GM04503 (cell line): ENCODE results near the gene GOLGA7B.

Source experiments
- DNase-seq: peaks from one replicate; pipeline ENCODE4 v3.0.0-alpha.2; 2012; ENCODE audit warnings: low read depth

The GOLGA7B gene

GRCh38 chr10:97849687-97850402 is at the start of gene GOLGA7B:
GOLGA7B (plus strand) TSS chr10:97849843; CDS start chr10:97850304, 461 bp downstream.
- DNase-seq: no peak

- DNase-seq: no peak
These were observed 49.2 kb upstream of the GOLGA7B start for GRCh38 chr10:97800474-97800873.

GRCh38 chr10:97801422-97801821 is 48.2 kb upstream of the GOLGA7B start:
- DNase-seq: no peak

- no peak for DNase-seq
These were observed 44.4 kb upstream of the GOLGA7B start for GRCh38 chr10:97805096-97805884.

- DNase-seq: no peak
These were observed 43.7 kb upstream of the GOLGA7B start for GRCh38 chr10:97805949-97806348.

- no peak for DNase-seq
These were observed 39.2 kb upstream of the GOLGA7B start for GRCh38 chr10:97810446-97810845.

GRCh38 chr10:97811958-97812357 is 37.7 kb upstream of the GOLGA7B start:
- DNase-seq: no peak

- DNase-seq: no peak
These were observed 36.9 kb upstream of the GOLGA7B start for GRCh38 chr10:97812696-97813095.

- DNase-seq: no peak
These were observed 36.3 kb upstream of the GOLGA7B start for GRCh38 chr10:97813311-97813710.

- DNase-seq: no peak
These were observed 34.6 kb upstream of the GOLGA7B start for GRCh38 chr10:97814996-97815395.

- DNase-seq: no peak
These were observed 33.0 kb upstream of the GOLGA7B start for GRCh38 chr10:97816609-97817008.

GRCh38 chr10:97818572-97818971 is 31.1 kb upstream of the GOLGA7B start:
- no peak for DNase-seq

- DNase-seq: no peak
These were observed 29.4 kb upstream of the GOLGA7B start for GRCh38 chr10:97820096-97820704.

- no peak for DNase-seq
These were observed 28.2 kb upstream of the GOLGA7B start for GRCh38 chr10:97821308-97822038.

GRCh38 chr10:97822261-97822687 is 27.4 kb upstream of the GOLGA7B start:
- DNase-seq: no peak

- DNase-seq: no peak
These were observed 25.9 kb upstream of the GOLGA7B start for GRCh38 chr10:97823734-97824133.

- DNase-seq: no peak
These were observed 24.5 kb upstream of the GOLGA7B start for GRCh38 chr10:97825020-97825760.

GRCh38 chr10:97826892-97827291 is 22.8 kb upstream of the GOLGA7B start:
- no peak for DNase-seq

- no peak for DNase-seq
These were observed 21.8 kb upstream of the GOLGA7B start for GRCh38 chr10:97827702-97828291.

- DNase-seq: no peak
These were observed 20.9 kb upstream of the GOLGA7B start for GRCh38 chr10:97828721-97829120.

GRCh38 chr10:97830064-97830463 is 19.6 kb upstream of the GOLGA7B start:
- no peak for DNase-seq
